H9 (cell line): ENCODE results near the gene MAP4K3. TPM values are rescaled to one million over a fixed set of nuclear protein-coding genes. Genes with fewer than 3 reads are reported as not detected.

Source experiments
- DNase-seq: peaks from one replicate; pipeline ENCODE4 v3.0.0-alpha.2; 2017
- H2AFZ ChIP-seq: one replicate; pipeline ENCODE4 v1.6.1; 2013; ENCODE audit warnings: mild to moderate bottlenecking, low read length, control low read depth, moderate library complexity
- H2AK5ac ChIP-seq: 2 replicates; pipeline ENCODE4 v1.6.1; 2013; ENCODE audit warnings: low read length, control low read depth, mixed read lengths; ENCODE audit not compliant: insufficient read length
- H2BK120ac ChIP-seq: one replicate; pipeline ENCODE4 v1.6.1; 2013; ENCODE audit warnings: low read depth, mild to moderate bottlenecking, low read length, control low read depth, inconsistent platforms; ENCODE audit not compliant: poor library complexity, severe bottlenecking
- H2BK12ac ChIP-seq: 2 replicates; pipeline ENCODE4 v1.6.1; 2013; ENCODE audit warnings: low read length, control low read depth, mixed read lengths, low read depth; ENCODE audit not compliant: insufficient read length
- H2BK15ac ChIP-seq: 2 replicates; pipeline ENCODE4 v1.6.1; 2013; ENCODE audit warnings: low read depth, low read length, control low read depth
- H2BK20ac ChIP-seq: one replicate; pipeline ENCODE4 v1.6.1; 2013; ENCODE audit warnings: low read depth, mild to moderate bottlenecking, low read length, control low read depth, inconsistent platforms; ENCODE audit not compliant: poor library complexity, severe bottlenecking
- H2BK5ac ChIP-seq: 2 replicates; pipeline ENCODE4 v1.6.1; 2013; ENCODE audit warnings: low read length, control low read depth, mixed read lengths; ENCODE audit not compliant: insufficient read length
- H3K14ac ChIP-seq: 2 replicates; pipeline ENCODE4 v1.6.1; 2013; ENCODE audit warnings: low read length, control low read depth; ENCODE audit not compliant: insufficient read depth
- H3K18ac ChIP-seq: 2 replicates; pipeline ENCODE4 v1.6.1; 2013; ENCODE audit warnings: low read depth, mild to moderate bottlenecking, mixed read lengths, low read length, control low read depth; ENCODE audit not compliant: insufficient read length
- H3K23ac ChIP-seq: 2 replicates; pipeline ENCODE4 v1.6.1; 2013; ENCODE audit warnings: low read length, control low read depth, mixed read lengths, low read depth; ENCODE audit not compliant: insufficient read length
- H3K23me2 ChIP-seq: 2 replicates; pipeline ENCODE4 v1.6.1; 2013; ENCODE audit warnings: low read depth, mild to moderate bottlenecking, mixed read lengths, low read length, control low read depth; ENCODE audit not compliant: insufficient read length, poor library complexity, severe bottlenecking
- H3K27ac ChIP-seq: 2 replicates; pipeline ENCODE4 v1.5.1; 2013; ENCODE audit warnings: low read length, control low read depth, mixed read lengths, low read depth; ENCODE audit not compliant: insufficient read length
- H3K27me3 ChIP-seq: 2 replicates; pipeline ENCODE4 v1.6.1; 2013; ENCODE audit warnings: low read length, control low read depth, inconsistent platforms; ENCODE audit not compliant: insufficient read depth
- H3K4ac ChIP-seq: 2 replicates; pipeline ENCODE4 v1.6.1; 2013; ENCODE audit warnings: low read depth, mild to moderate bottlenecking, control low read depth, inconsistent platforms, low read length, moderate library complexity
- H3K4me1 ChIP-seq: 2 replicates; pipeline ENCODE4 v1.6.1; 2013; ENCODE audit warnings: low read length, control low read depth, inconsistent platforms; ENCODE audit not compliant: insufficient read depth
- H3K4me2 ChIP-seq: 2 replicates; pipeline ENCODE4 v1.6.1; 2013; ENCODE audit warnings: low read length, control low read depth, mixed read lengths; ENCODE audit not compliant: insufficient read length, insufficient read depth
- H3K56ac ChIP-seq: 2 replicates; pipeline ENCODE4 v1.6.1; 2013; ENCODE audit warnings: low read depth, mild to moderate bottlenecking, mixed read lengths, low read length, control low read depth; ENCODE audit not compliant: insufficient read length
- H3K79me1 ChIP-seq: 2 replicates; pipeline ENCODE4 v1.6.1; 2013; ENCODE audit warnings: low read depth, mild to moderate bottlenecking, moderate library complexity, low read length, control low read depth, inconsistent platforms; ENCODE audit not compliant: insufficient read depth, poor library complexity, severe bottlenecking
- H3K79me2 ChIP-seq: 2 replicates; pipeline ENCODE4 v1.6.1; 2013; ENCODE audit warnings: low read length, control low read depth, inconsistent platforms; ENCODE audit not compliant: insufficient read depth
- H3K9ac ChIP-seq: 2 replicates; pipeline ENCODE4 v1.6.1; 2013; ENCODE audit warnings: low read length, control low read depth, mixed read lengths; ENCODE audit not compliant: insufficient read length; ENCODE audit errors: extremely low read depth
- H3K9me3 ChIP-seq: one replicate; pipeline ENCODE4 v1.6.1; 2013; ENCODE audit warnings: low read depth, low read length, inconsistent platforms; ENCODE audit not compliant: control insufficient read depth
- H3T11ph ChIP-seq: one replicate; pipeline ENCODE4 v1.6.1; 2013; ENCODE audit warnings: mild to moderate bottlenecking, low read length, control low read depth, inconsistent platforms
- H4K20me1 ChIP-seq: one replicate; pipeline ENCODE4 v1.6.1; 2013; ENCODE audit not compliant: control insufficient read depth, insufficient read length, insufficient read depth
- H4K5ac ChIP-seq: 2 replicates; pipeline ENCODE4 v1.6.1; 2013; ENCODE audit warnings: low read depth, mild to moderate bottlenecking, mixed read lengths, low read length, control low read depth; ENCODE audit not compliant: insufficient read length
- H4K8ac ChIP-seq: replicated peaks from 2 replicates; pipeline ENCODE4 v1.6.1; 2013; ENCODE audit warnings: low read length, control low read depth, mixed read lengths, low read depth; ENCODE audit not compliant: insufficient read length
- H4K91ac ChIP-seq: 2 replicates; pipeline ENCODE4 v1.6.1; 2013; ENCODE audit warnings: low read depth, mild to moderate bottlenecking, moderate library complexity, mixed read lengths, low read length, control low read depth; ENCODE audit not compliant: insufficient read length
- H3K27ac Mint-ChIP-seq, 3 experiments: 2 replicates in 2 of 3; 3 replicates in 1 of 3; pipeline ENCODE4 v1.8.0; 2020 to 2021; ENCODE audit warnings: mixed read lengths in 3 of 3, mild to moderate bottlenecking in 1 of 3, moderate library complexity in 1 of 3
- H3K27me3 Mint-ChIP-seq: 2 replicates; pipeline ENCODE4 v1.8.0; 2021; ENCODE audit warnings: low read depth, mild to moderate bottlenecking, moderate library complexity, mixed read lengths
- H3K36me3 Mint-ChIP-seq, 3 experiments: 2 replicates in 2 of 3; 3 replicates in 1 of 3; pipeline ENCODE4 v1.8.0; 2020 to 2021; ENCODE audit warnings: low read depth in 3 of 3, mixed read lengths in 3 of 3; ENCODE audit not compliant: insufficient read depth in 1 of 3
- H3K4me1 Mint-ChIP-seq, 2 experiments: 2 replicates each; pipeline ENCODE4 v1.8.0; 2020; ENCODE audit warnings: mixed read lengths in 2 of 2
- H3K4me3 Mint-ChIP-seq, 2 experiments: 2 replicates in 1 of 2; 3 replicates in 1 of 2; pipeline ENCODE4 v1.8.0; 2020 to 2021; ENCODE audit warnings: mild to moderate bottlenecking in 2 of 2, mixed read lengths in 2 of 2, moderate library complexity in 1 of 2
- H3K9me3 Mint-ChIP-seq, 2 experiments: 2 replicates in 1 of 2; 3 replicates in 1 of 2; pipeline ENCODE4 v1.8.0; 2020; ENCODE audit warnings: mild to moderate bottlenecking in 2 of 2, mixed read lengths in 2 of 2, moderate library complexity in 1 of 2
- WGBS: extraction: QIAGEN DNeasy Blood & Tissue Kit; methylation state at CpG from one replicate; pipeline ENCODE4 v1.1.7; 2013; ENCODE audit warnings: missing lambda C conversion rate, low lambda C conversion rate, mixed read lengths; ENCODE audit not compliant: insufficient read length; ENCODE audit errors: extremely low coverage; 5-methylcytosine and 5-hydroxymethylcytosine counted together
- total RNA-seq: library from RNA; stranded (reverse); gene quantifications from 2 replicates; pipeline ENCODE4 v1.2.1, GENCODE V29; 2021
- TF ChIP-seq, protein P1 (sequence below): fragments of 200-600 bp; sonication (generic); conservative IDR thresholded peaks from 3 replicates; pipeline ENCODE4 v1.8.0; 2021; ENCODE audit warnings: antibody characterized with exemption, mild to moderate bottlenecking

The MAP4K3 gene
- total RNA-seq, 1 experiment from 2014 or later, result 37.9 TPM

GRCh38 chr2:39359453-39360038 lies 77.5 kb downstream of the MAP4K3 start:
- H2BK15ac ChIP-seq, result no peak overlapping the region
- H3K23me2 ChIP-seq, result no peaks in the 10 kb centered on the region
- H3K27me3 ChIP-seq, result no peaks in the 10 kb centered on the region
- no peak overlapping the region for H3K23ac ChIP-seq
- peaks cover 26% of the 10 kb centered on the region for H3K9me3 ChIP-seq
- H3K14ac ChIP-seq, result no peak overlapping the region
- no peak for DNase-seq
- H2BK120ac ChIP-seq, result no peak overlapping the region
- H3K4me3 Mint-ChIP-seq, result no peak overlapping the region
- H3K4me1 Mint-ChIP-seq, result peaks cover 36 to 38% of the 10 kb centered on the region in 2 experiments
- no peak overlapping the region for H3K4me2 ChIP-seq
- H3K27ac Mint-ChIP-seq, result no peak overlapping the region
- no peak overlapping the region for H2BK20ac ChIP-seq
- H3T11ph ChIP-seq, result no peak overlapping the region
- H3K4ac ChIP-seq, result no peak overlapping the region
- H3K9me3 Mint-ChIP-seq, result peaks cover 55 to 58% of the 10 kb centered on the region in 2 experiments
- H3K9ac ChIP-seq, result no peak overlapping the region
- no peak overlapping the region for H3K56ac ChIP-seq
- no peak overlapping the region for H4K5ac ChIP-seq
- H2AK5ac ChIP-seq, result no peak overlapping the region
- no peaks in the 10 kb centered on the region for H4K20me1 ChIP-seq
- no peak overlapping the region for H4K8ac ChIP-seq
- H3K27ac ChIP-seq, result no peak overlapping the region
- peaks cover 7% of the 10 kb centered on the region; the same call in 1 of the 2 replicates for H3K79me2 ChIP-seq
- no peak overlapping the region for H2AFZ ChIP-seq
- H3K27me3 Mint-ChIP-seq, result peaks cover 5% of the 10 kb centered on the region
- TF ChIP-seq, protein P1, sequence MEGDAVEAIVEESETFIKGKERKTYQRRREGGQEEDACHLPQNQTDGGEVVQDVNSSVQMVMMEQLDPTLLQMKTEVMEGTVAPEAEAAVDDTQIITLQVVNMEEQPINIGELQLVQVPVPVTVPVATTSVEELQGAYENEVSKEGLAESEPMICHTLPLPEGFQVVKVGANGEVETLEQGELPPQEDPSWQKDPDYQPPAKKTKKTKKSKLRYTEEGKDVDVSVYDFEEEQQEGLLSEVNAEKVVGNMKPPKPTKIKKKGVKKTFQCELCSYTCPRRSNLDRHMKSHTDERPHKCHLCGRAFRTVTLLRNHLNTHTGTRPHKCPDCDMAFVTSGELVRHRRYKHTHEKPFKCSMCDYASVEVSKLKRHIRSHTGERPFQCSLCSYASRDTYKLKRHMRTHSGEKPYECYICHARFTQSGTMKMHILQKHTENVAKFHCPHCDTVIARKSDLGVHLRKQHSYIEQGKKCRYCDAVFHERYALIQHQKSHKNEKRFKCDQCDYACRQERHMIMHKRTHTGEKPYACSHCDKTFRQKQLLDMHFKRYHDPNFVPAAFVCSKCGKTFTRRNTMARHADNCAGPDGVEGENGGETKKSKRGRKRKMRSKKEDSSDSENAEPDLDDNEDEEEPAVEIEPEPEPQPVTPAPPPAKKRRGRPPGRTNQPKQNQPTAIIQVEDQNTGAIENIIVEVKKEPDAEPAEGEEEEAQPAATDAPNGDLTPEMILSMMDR, result no peak
- peaks cover 55 to 78% (median 65%) of the 10 kb centered on the region in 3 experiments for H3K36me3 Mint-ChIP-seq
- no CpG with 5 or more reads among the region's 5 CpGs for WGBS
- H3K4me1 ChIP-seq, result peaks cover 4% of the 10 kb centered on the region
- H2BK12ac ChIP-seq, result no peak overlapping the region
- H3K18ac ChIP-seq, result no peak overlapping the region
- H3K79me1 ChIP-seq, result peaks cover 5% of the 10 kb centered on the region
- no peak overlapping the region for H4K91ac ChIP-seq
- no peak overlapping the region for H2BK5ac ChIP-seq
